Measurements from ENCODE around the gene CIC.

CIC gene

GRCh38 chr19:42244347-42245220 lies 24.5 kb upstream of the CIC start:
- H3K4me3 ChIP-seq (ENCODE audit: low read length) = peak overlapping the region; percentile 89
- DNase-seq (ENCODE audit: low read depth) = peak; percentile 89
- TF ChIP-seq CTCF (conservative IDR thresholded peaks at IDR 0.05; ENCODE audit: low read length) = peak; percentile 61

DNA sequence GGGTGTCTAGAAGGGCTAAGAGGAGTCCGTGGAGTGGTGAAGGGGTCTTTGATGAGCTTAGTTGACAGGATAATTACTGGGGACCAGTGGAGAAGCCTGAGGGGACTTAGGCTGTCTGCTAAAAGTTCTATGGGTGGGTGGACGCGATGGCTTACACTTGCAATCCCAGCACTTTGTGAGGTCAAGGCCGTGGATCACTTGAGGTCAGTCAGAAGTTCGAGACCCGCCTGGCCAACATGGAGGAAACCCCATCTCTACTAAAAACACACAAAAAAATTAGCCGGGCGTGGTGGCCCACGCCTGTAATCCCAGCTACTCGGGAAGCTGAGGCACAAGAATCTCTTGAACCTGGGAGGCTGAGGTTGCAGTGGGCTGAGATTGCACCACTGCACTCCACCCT lies 23.8 kb upstream of the CIC start:
- H3K4me3 ChIP-seq (ENCODE audit: low read length) = no peak overlapping the region
- DNase-seq (ENCODE audit: low read depth) = no peak
- no peak for TF ChIP-seq CTCF (conservative IDR thresholded peaks at IDR 0.05; ENCODE audit: low read length)

DNA sequence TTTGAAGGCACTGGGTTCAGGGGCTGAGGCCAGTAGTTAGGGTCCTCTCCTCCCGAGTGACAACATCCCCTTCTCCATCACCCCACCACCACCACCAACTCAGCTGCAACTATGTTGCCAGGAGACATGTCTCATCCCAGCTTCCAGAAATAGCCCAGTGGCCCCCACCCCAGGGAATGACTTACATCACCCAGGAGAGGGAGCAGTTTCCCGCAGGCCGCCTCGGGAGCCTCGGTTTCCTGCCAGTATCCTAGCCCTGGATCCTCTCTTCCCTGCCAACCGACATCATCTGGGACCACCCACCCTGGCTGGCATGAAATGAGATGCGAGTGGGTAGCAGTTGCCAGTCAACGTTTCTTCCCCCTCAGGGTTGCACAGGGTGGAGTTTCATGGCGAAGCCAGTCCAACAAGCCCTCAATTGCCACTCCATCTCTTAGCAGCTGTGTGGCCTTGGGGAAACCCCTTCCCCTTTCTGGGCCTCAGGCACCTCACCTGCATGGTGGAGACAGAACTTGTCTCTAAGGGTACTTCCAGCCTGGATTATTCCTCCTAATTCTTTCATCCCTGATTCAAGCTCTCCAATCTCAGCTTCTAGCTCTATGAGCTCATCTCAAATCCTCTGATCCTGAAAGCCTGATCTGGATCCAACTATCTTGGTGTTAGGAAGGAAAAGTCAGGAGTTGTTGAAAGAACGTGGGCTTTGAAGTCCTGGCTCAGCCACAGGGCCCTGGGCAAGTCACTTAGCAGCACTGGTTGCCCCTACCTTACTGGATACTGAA lies 22.7 kb upstream of the CIC start:
- H3K4me3 ChIP-seq (ENCODE audit: low read length) = no peak overlapping the region
- TF ChIP-seq CTCF (conservative IDR thresholded peaks at IDR 0.05; ENCODE audit: low read length) = peak; percentile 79
- peak; percentile 82 for DNase-seq (ENCODE audit: low read depth)

GRCh38 chr19:42246922-42247639 lies 22.0 kb upstream of the CIC start:
- H3K4me3 ChIP-seq (ENCODE audit: low read length) = no peak overlapping the region
- DNase-seq (ENCODE audit: low read depth) = peak; percentile 46
- TF ChIP-seq CTCF (conservative IDR thresholded peaks at IDR 0.05; ENCODE audit: low read length) = no peak

DNA sequence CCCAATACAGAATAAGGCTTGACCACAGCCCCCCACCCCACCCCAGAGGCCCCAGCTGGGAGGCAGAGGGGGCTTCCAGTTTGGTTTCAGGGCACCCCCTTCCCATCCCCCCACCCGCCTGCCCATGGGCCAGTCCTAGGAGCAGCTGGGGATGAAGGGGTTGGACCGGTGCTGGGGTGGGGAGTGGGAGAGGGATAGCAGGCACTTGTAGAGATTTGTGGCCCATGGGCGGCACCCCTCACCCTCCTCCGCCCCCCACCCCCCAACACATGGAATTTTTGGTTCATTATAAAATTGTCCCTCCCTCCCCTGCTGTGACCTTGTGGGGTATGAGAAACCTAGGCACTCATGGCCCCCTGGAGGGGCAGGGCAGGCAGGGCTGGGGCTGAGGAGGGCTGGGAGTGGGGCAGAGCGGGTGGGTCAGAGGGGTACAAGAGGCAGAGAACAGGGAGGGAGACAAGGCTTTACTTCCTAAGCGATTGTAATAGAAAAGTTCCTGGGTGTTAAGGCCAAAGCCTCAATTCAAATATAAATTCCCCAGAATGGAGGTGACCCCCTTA lies 21.3 kb upstream of the CIC start:
- TF ChIP-seq CTCF (conservative IDR thresholded peaks at IDR 0.05; ENCODE audit: low read length) = no peak
- DNase-seq (ENCODE audit: low read depth) = no peak

GRCh38 chr19:42248270-42249148 lies 20.5 kb upstream of the CIC start:
- no peak for TF ChIP-seq CTCF (conservative IDR thresholded peaks at IDR 0.05; ENCODE audit: low read length)
- no peak overlapping the region for H3K4me3 ChIP-seq (ENCODE audit: low read length)
- DNase-seq (ENCODE audit: low read depth) = no peak

More for the DNA sequence above, 21.3 kb upstream of the CIC start:
- H3K4me3 ChIP-seq (ENCODE audit: low read length) = no peak overlapping the region
